ENCODE data around the gene LCN1. TPM values are rescaled to one million over a fixed set of nuclear protein-coding genes. Genes with fewer than 3 reads are reported as not detected.

Gene LCN1
- total and polyA plus RNA-seq, 3 donors from 2014 or later: 2.7 TPM; not detected in 2

- intact Hi-C loops (cut with DNase I; ENCODE audit: low total_unique reads): no loop called here
- Histone ChIP-seq H3K9me3 (no peaks in the 10 kb centered on the region), H3K27ac (no peak overlapping the region)
Observed at GRCh38 chr9:135491764-135492163, 29.5 kb upstream of the LCN1 start.

GRCh38 chr9:135492886-135493669 lies 28.2 kb upstream of the LCN1 start:
- no peaks in the 10 kb centered on the region for H3K36me3 ChIP-seq (ENCODE audit: low read depth, missing control alignments)
- H3K27ac ChIP-seq: no peak overlapping the region
- no peak for DNase-seq
- H3K4me1 ChIP-seq: no peaks in the 10 kb centered on the region
- H3K9me3 ChIP-seq: no peaks in the 10 kb centered on the region
- TF ChIP-seq POLR2A (IDR thresholded peaks at IDR 0.05): no peak
- TF ChIP-seq, protein P1, sequence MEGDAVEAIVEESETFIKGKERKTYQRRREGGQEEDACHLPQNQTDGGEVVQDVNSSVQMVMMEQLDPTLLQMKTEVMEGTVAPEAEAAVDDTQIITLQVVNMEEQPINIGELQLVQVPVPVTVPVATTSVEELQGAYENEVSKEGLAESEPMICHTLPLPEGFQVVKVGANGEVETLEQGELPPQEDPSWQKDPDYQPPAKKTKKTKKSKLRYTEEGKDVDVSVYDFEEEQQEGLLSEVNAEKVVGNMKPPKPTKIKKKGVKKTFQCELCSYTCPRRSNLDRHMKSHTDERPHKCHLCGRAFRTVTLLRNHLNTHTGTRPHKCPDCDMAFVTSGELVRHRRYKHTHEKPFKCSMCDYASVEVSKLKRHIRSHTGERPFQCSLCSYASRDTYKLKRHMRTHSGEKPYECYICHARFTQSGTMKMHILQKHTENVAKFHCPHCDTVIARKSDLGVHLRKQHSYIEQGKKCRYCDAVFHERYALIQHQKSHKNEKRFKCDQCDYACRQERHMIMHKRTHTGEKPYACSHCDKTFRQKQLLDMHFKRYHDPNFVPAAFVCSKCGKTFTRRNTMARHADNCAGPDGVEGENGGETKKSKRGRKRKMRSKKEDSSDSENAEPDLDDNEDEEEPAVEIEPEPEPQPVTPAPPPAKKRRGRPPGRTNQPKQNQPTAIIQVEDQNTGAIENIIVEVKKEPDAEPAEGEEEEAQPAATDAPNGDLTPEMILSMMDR (IDR thresholded peaks at IDR 0.05): no peak
- no peak overlapping the region for H3K4me3 ChIP-seq
- no peaks in the 10 kb centered on the region for H3K27me3 ChIP-seq
- WGBS, 2 donors: 89 to 95% methylated on average over 15 to 27 of the region's 27 CpGs
- intact Hi-C loops (cut with DNase I; ENCODE audit: low total_unique reads): no loop called here

More at GRCh38 chr9:135491764-135492163, 29.5 kb upstream of the LCN1 start:
- Histone ChIP-seq H3K4me1 (no peaks in the 10 kb centered on the region), H3K4me3 (no peak overlapping the region), H3K27me3 (no peaks in the 10 kb centered on the region), H3K36me3 (ENCODE audit: low read depth, missing control alignments) (no peaks in the 10 kb centered on the region)
- TF ChIP-seq, protein P1 (IDR thresholded peaks at IDR 0.05): no peak
- no peak for TF ChIP-seq POLR2A (IDR thresholded peaks at IDR 0.05)
- DNase-seq: no peak
- whole genome bisulfite sequencing, 2 donors: 85 to 90% methylated on average over 4 of the region's 4 CpGs

- no peak for TF ChIP-seq POLR2A (IDR thresholded peaks at IDR 0.05)
- TF ChIP-seq, protein P1 (IDR thresholded peaks at IDR 0.05): no peak
- H3K9me3 ChIP-seq: no peaks in the 10 kb centered on the region
- no peaks in the 10 kb centered on the region for H3K36me3 ChIP-seq (ENCODE audit: low read depth, missing control alignments)
- no peaks in the 10 kb centered on the region for H3K27me3 ChIP-seq
- intact Hi-C loops (cut with DNase I; ENCODE audit: low total_unique reads): no loop called here
- H3K27ac ChIP-seq: no peak overlapping the region
- no peak overlapping the region for H3K4me3 ChIP-seq
- DNase-seq: no peak
- WGBS, 2 donors: 84 to 85% methylated on average over 30 of the region's 30 CpGs
- H3K4me1 ChIP-seq: no peaks in the 10 kb centered on the region
Observed at GRCh38 chr9:135494791-135495559, 26.3 kb upstream of the LCN1 start.

- DNase-seq: no peak
- intact Hi-C loops (cut with DNase I; ENCODE audit: low total_unique reads): no loop called here
- Histone ChIP-seq H3K9me3 (no peaks in the 10 kb centered on the region), H3K4me3 (no peak overlapping the region), H3K4me1 (peaks cover 12% of the 10 kb centered on the region), H3K27me3 (no peaks in the 10 kb centered on the region), H3K36me3 (ENCODE audit: low read depth, missing control alignments) (no peaks in the 10 kb centered on the region), H3K27ac (no peak overlapping the region)
- WGBS, 2 donors: 78 to 80% methylated on average over 12 to 15 of the region's 15 CpGs
- TF ChIP-seq, protein P1 (IDR thresholded peaks at IDR 0.05): no peak
- TF ChIP-seq POLR2A (IDR thresholded peaks at IDR 0.05): no peak
Observed at GRCh38 chr9:135498381-135499126, 22.7 kb upstream of the LCN1 start.
